GM21619 (cell line): ENCODE results near the gene SH3GLB2.
"Not testable (repeated sequence)": the region's sequence is repeated elsewhere in the genome, so short reads cannot be mapped to it uniquely, and the experiment has no call there.

ENCODE experiments used
- ATAC-seq: cut with Tn5 transposase; IDR thresholded peaks from one replicate; pipeline ENCODE4 v1.9.1; 2021; ENCODE audit not compliant: unreplicated experiment

Gene SH3GLB2

DNA sequence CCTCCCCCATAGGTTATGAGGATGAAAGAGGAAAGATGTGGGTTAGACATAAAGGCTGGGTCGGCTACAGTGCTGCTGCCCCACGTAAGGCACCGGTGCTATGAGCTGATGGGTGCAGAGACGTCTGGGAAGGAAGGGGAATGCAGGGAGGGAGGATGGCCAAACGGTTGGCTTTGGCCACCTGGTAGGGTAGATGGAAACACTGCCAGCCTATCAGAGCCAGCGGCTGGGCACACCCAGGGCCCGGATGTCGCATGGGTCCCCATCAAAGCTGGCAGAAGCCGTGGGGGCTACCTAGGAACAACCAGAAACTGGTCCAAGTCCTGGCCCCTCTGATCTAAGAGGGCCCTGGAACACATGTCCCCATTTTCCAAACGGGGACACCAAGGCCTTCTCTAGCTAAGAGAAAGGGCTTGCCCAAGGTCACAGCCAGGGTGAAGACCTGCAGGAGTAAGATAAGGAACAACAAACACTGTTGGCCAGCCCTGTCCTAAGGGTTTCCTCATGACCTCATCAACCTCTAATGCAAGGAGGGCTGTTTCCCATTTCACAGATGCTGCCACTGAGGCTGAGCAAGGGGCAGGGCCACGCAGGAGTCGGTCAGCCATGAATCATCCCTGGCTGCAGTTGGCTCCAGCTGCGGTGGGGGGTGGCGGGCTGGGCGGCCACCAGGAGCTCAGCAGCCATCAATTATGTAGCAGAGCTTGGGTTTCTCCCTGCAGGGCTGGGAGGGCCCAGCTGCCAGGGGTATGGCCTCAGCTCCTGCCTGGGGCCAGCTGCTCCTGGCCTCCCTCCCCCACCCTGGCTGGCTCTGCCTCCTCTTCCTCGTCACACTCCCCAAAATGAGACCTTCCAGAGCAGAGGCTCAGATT is 4.9 kb downstream of the SH3GLB2 start:
- no peak for ATAC-seq

DNA sequence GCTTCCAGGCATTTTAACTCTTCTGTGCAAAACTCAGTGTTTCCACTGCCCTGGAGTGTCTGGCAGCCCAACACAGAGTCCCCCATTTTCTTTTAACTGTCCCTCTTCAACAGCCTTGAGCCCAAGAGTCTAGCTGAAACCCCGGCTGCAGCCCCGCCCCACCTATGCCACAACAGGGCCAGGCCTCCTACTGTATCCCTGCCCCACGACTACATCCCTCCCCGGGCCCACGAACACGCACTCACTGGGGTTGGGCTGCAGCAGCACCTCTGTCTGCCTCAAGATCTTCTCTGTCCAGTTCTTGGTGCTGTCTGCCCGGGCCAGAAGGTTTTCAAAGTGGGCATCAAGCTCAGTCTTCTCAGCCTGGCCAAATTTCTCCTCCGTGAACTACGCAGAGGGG is 6.1 kb downstream of the SH3GLB2 start:
- ATAC-seq, result no peak

DNA sequence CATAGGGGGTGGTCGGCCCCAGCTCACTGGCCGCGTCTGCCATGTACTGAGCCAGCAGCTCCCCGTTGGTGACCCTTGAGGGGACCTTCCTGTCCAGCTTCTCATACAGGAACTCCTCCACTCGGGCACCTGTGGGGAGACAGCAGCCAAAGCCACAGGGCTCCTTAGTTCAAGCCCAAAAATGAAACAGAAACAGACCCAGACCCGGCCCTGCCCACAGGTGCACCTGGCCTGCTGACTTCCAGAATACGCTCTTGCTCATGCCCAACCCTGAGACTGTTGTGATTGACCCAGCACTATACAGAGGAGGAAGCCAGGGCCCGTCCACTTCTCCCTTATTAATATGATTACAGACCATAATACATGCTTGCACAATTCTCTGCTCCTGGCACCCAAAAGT is 7.0 kb downstream of the SH3GLB2 start:
- ATAC-seq, result peak; percentile 74

DNA sequence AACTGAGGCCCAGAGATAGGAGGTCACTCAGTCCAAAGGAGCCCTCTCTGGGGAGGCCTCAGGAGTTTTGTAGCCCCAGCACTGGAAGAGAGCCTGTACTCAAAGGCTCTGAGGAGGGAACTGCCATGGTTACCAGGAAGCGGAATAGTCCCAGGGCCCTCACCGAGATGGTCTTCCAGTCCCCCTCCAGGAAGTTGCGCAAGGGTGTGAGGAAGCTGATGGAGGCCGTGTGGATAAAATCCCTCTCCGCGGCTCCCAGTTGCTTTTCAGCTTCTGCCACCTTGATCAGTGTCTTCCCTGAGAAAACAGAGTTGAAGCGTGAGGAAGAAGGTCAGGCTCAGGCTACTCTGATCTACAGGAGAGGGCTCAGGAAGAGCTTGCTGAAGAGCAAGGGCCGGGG is 13.5 kb downstream of the SH3GLB2 start:
- ATAC-seq, result no peak

DNA sequence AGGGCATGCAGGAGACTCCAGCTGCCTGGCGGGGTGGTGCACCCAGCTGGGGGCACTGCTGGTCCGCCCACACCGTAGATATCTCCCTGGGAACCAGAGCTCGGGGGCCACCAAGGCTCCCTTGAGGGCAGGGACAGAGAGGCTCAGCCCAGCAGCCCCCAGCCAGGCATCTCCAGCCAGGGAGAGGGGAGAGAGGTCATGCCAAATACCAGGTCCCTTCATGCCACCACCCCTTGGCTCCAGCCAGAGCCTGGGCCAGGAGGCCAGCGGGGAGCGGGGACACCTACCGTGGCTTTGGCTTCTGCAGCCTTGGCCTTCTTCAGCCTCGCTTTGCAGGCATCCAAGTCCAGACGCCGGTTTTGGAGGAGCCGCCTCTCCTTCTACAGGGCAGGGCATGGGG is 14.0 kb downstream of the SH3GLB2 start:
- no peak for ATAC-seq

DNA sequence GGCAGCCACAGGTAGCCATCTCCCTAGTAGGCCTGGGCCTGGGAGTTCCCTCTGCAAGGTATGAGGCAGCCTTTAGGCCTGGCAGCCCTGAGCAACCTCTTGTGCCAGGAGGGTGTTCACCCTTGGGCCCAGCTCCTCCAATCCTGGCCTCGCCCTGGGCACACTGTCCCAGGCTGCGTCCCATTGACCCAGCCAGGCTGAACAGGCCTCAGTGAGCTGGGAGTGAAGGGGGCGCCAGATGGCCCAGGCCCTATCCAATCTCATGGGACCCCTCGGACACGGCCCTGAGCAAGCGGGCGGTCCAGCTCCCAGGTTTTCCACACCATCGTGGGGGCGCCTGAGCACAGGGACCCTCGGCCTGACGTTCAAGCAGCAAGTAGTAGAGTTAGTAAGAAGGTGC is 14.5 kb downstream of the SH3GLB2 start:
- no peak for ATAC-seq

DNA sequence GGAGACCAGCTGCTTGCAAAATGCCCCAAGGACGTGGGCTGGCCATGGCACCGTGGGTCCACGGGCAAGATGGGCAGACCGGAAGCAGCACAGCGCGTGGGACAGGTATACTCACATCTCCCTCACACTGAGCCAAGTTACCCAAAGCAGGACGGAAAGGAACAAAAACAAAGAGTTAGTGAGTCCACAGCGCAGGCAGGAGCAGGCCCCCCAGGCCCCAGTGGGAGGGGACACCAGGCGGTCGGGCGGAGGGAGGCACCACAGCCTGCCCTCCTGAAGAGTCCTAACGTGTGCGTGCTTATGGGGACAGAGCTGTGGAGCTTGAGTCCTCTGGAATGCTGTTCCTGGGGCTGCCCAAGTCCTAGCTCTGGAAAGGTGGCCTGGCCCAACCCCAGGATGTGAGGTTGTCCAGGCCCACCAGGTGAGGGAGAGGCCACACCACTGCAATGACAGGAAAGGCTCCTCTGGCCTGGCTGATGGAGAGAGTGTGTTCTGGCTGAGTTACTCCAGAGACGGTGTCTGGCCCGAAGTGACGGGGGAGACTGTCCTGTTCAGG is 15.2 kb downstream of the SH3GLB2 start:
- no peak for ATAC-seq

DNA sequence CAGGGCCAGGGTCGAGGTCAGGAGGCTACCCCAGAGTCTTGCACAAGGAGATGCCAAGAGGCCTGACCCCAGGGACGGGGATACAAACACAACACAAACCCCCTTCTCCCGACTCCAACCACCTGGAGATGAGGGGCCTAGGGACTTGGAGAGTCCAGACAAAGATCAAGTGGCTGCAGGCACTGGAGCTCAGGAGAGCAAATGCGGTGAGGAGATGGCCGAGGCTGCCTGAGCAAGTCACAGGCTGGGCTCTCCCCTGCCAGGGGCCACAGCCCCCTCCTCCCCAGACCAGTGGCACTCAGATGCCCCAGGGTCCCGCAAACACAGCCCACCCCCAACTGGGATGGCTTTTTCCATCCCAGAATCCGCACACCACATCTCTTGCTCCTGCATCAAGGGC is 15.8 kb downstream of the SH3GLB2 start:
- no peak for ATAC-seq

DNA sequence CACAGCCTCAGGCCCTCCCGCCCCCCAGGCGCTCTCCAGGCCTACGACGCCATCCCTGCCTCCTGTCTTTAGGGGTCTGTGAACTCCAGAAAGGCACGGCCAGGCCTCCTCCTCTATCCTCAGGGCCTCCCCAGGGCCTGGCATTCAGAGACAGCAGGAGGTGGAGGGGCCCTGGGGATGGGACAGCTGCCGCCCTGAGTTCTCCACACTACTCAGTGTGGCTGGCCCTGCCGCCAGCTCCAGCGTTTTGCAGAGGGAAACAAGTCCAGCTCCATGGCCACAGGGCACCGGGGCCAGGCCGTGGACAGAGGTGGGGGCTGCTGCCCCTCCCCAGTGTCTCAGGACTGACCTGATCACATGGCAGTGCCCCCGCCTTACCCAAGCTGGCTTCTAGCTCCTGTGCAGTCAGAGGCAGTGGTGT is 16.4 kb downstream of the SH3GLB2 start:
- ATAC-seq, result no peak

DNA sequence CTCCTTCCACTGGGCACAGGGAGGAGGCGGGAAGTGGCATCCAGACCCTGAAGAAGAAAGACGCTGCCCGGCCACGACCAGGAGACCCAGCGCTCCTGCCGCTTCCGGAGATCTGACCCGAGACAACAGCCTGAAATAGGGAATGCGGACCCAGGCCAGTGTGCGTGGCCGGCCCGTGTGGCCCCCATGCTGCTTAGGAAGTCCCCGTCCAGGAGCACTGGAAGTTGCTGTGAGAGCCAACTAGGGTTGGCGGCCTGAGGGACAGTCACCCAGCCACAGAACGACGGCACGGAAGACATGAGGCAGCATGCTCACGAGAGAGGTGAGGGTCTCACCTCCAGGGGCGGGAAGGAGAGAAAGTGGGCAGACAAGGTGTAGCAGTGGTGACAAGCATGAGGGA is 17.0 kb downstream of the SH3GLB2 start:
- ATAC-seq, result no peak

DNA sequence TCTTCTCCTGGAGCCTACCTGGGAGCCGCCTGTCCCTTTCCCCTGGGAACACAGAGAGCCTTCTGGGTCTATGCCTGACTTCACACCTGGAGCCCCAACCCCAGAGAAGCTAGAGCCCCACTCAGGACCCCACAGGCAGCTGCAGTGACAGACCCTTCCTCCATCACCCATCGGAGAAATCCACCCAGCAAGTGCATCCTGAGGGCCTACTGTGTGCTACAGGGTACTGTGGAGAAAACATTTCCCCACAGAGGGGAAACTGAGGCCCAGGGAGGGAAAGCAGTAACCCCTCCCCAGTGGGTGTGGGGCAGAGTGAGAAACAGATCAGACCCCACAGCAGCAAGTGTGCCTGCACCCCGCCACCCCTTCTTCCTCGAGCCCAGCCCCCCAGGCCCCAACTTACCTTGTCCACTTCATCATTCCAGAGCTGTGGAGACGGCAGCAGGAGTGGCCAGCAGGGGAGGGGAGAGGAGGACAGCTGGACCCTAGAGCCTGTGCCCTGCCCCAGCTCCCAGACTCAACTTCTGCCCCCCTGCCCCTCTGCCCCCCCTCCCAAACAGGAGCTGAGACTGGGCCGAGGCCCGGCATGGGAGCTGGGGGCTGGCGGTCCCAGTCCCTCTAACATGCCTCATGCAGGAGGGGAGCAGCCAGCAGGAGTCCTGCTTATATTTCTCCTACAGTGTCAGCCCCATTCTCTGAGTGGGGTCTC is 17.7 kb downstream of the SH3GLB2 start:
- no peak for ATAC-seq

DNA sequence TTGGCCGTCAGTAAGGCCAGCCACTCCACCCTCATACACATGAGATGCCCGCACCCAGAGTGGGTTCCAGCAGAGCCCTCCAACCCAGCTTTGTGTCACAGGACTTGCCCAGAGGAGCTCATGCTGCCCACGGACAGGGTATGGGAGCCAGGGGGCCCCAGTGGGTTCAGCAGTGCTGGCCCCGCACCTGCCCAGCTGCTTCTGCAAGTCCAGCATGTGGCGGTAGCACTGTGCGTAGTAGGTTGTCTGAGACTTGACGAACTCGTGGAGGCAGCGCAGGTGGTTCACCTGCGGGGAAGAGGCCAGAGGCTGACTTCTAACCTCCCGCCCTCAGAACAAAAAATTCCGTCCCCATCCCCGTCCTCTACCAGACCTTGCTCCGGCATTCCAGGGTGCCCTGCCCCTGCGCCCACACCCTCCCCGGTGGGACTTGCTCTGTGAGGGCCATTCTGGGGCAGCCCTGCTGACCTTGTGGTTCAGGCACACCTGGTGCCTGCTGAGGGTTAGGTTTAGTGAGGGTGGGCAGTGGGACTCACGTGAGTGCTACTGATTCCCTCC is 18.5 kb downstream of the SH3GLB2 start:
- ATAC-seq, result no peak

DNA sequence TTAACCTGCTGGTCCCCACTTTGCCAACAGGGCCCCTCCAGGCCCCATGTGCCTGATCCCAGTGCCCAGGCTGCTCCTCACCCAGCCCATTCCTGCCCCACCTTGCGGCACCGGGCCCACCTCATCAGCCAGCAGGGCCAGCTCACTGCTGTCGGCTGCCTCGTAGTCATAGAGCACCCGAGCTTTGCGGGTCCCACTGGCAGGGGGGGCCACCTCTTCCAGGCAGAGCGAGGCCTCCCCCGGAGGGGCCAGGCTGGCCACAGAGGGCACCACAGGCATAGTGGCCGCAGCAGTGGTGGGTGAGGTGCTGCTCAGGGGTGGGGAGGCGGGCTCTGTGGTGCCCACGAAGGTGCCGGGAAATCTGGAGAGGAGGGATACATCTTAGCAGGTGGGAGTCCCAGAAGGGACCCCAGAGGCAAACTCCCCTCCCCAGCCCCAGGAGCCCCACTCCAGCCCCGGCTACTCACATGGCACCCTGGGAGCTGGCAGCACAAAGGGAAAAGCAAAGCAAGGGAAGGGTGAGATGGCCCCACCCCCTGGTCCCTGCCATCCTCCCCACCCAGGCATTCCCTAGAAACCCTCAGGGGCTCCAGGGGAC is 19.0 kb downstream of the SH3GLB2 start:
- no peak for ATAC-seq

DNA sequence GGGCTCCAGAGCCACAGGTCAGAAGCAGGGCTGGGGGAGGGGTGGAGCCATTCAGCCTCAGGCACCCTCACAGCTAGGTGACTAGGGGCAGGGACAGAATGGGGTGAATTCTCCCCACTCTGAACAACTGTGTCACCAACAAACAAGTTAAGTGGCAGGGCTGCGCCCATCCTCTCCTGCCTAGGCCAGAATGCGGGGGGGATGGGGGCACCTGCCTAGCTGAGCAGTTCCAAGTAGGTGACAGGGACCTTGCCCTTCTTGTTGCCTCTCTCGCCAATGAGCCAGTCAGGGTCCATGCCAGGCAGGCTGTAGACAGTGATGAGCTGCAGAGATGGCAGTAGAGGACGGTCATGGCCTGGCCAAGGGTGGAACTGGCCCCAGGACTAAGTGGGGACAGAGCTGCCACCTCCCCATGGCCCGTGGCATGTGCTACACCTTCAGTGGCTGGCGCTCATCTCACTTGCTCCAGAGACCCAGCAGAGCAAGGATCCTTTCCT is 19.6 kb downstream of the SH3GLB2 start:
- no peak for ATAC-seq

DNA sequence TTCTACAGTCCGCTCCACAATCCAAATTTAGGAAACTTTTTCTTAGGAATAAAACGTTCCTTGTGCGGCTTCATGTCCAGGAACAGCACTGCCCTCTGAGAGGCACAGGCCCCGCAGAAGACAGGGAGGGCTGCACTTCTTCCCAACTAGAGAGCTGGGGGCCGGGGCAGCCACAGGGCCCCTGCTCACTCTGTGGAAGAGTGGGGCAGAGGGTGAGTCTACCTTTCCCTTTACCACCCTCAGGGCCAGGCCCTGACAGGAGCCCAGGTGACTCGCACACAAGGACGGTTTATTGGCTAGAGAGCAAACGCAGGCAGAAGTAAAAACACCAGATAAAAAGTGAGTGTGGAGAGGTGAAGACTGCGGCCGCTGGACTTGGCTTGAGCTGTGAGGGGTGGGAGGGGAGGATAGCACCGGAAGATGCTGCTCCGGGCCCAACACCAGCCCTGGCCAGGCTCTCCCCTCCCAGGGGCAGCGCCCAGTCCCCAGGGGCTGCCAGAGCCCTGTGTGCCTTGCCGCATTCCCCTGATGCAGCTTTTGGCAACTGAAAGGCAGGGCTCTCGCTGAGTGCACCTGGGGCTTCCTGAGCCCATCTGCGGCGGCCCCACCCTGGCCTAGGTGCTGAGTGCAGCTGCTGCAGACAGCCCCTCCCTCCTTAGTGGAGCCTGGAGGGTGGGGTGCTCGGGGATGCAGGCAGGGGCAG is 20.2 kb downstream of the SH3GLB2 start:
- ATAC-seq, result no peak

DNA sequence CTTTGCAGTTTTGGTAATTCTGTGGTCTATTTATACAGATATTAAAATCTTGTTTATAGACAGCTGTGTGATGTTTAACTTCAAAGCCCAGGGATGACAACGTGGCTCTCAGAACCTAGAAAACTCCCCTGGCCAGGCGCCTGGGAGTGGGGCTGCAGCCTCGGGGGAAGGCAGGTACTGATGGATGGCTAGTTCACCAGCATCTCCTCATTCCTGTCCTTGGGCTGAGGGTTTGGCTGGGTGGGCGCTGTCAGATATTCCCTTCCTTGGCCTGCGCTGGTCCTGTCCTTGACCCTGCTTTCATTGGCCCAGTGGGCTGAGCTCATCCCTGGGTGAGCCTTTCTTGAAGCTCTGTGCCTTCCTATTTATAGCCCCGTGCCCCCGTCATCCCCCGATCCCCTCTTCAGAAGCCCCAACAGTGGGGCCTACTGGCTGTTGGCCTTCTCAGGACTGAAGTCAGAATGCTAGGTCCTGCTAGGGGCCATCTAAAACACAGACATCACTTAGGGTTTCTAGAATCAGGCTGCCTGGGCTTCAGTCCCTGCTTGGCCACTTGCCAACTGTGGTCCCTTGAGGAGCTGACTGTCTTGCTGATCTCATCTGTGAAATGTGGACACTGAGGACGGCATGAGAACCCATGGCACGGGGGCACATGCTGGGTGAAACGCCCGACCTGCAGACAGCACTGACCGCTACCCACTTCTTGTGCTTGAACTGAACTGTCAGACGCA is 20.9 kb downstream of the SH3GLB2 start:
- no peak for ATAC-seq

DNA sequence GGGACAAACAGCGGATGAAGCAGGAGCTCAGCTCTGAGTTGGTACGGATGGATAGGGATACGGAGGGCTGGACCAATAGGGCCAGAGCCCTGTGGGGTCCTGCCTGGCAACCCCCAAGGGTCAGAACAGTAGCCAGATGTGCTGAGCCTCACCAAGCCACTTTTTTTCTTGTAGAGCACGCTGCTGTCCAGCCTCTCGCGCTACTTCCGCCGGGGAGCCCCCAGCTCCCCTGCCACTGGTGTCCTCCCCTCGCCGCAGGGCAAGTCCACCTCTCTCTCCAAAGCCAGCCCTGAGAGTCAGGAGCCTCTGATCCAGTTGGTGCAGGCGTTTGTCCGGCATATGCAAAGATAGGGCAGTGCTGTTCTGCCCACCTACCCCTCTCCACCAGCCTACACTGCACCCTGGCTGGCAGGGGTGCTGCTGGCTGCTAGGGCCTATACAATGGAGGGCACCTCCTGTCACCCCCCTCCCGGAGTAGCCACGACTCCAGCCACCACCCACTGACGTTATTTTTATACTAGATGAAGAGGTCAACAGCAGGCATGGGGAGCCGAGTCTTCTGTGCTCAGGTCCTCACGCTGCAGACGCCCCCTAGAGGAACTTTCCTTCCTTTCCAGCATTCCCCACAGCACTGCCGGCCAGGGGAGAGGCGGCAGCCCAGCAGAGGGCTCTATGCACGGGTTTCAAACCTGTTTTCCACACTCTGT is 21.6 kb downstream of the SH3GLB2 start:
- no peak for ATAC-seq

DNA sequence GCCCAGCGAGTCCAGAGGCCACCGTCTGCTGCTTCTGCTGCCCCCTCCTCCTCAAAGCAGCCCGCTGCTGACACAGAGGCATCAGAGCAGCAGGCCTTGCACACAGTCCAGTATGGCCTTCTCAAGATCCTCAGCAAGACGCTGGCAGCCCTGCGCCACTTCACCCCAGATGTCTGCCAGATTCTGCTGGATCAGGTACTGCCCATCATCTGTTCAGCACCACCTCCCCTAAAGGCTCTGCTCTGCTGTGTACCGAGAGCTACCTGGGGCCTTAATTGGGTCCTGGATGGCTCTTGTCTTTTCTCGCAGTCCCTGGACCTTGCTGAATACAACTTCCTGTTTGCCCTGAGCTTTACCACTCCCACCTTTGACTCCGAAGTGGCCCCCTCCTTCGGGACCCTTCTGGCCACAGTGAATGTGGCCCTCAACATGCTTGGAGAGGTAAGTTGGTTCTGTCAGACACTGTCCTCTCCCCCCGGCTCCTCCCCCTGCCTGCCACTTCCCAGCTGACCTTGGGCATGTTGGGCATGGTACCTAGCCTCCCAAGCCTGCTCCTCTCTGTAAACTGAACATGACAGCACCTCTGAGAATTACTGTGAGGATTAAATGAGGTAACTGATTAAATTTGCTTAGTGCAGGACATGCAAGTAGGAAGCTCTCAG is 22.7 kb downstream of the SH3GLB2 start:
- ATAC-seq, result no peak

DNA sequence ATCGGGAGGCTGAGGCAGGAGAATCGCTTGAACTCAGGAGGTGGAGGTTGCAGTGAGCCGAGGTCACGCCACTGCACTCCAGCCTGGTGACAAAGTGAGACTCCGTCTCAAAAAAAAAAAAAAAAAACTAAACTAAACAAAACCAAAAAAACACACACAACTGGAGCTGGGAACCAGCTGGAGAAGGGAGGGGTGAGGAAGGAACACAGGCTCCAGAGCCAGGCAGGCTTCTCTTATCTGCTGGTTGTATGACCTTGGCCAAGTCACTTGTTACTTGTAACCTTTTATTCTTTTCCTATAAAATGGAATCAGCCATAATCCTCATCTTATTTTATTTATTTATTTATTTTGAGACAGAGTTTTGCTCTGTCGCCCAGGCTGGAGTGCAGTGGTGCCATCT is 24.0 kb downstream of the SH3GLB2 start:
- ATAC-seq, result not testable (repeated sequence)
